ENCODE measurements around the gene AP3S2.

DNA sequence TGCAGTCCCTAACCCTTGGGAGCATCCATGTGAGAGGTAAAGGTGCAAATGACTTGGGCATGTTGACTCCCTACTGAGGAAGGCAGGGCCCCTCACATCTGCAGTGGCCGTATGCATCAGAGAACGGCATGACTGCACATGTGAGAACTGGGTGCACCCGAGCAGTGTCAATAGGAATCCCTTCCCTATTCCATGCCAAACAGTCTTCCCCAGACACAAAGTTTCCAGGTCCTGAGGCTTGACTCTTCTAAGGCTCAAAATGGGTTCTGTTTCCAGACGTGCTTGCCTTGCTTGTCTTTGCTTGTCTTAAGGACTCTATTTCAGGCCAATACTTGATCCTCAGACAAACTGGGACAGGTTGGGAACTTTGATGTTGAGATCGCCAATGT lies 58.6 kb downstream of the AP3S2 start:
- TF ChIP-seq, protein P1, sequence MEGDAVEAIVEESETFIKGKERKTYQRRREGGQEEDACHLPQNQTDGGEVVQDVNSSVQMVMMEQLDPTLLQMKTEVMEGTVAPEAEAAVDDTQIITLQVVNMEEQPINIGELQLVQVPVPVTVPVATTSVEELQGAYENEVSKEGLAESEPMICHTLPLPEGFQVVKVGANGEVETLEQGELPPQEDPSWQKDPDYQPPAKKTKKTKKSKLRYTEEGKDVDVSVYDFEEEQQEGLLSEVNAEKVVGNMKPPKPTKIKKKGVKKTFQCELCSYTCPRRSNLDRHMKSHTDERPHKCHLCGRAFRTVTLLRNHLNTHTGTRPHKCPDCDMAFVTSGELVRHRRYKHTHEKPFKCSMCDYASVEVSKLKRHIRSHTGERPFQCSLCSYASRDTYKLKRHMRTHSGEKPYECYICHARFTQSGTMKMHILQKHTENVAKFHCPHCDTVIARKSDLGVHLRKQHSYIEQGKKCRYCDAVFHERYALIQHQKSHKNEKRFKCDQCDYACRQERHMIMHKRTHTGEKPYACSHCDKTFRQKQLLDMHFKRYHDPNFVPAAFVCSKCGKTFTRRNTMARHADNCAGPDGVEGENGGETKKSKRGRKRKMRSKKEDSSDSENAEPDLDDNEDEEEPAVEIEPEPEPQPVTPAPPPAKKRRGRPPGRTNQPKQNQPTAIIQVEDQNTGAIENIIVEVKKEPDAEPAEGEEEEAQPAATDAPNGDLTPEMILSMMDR (IDR thresholded peaks at IDR 0.05 in 8 of 11, conservative IDR thresholded peaks at IDR 0.05 in 3 of 11) = no peak
- no peak for TF ChIP-seq POLR2AphosphoS5 (IDR thresholded peaks at IDR 0.05)

Measured in spleen (tissue), 7 donors.